PFSK-1 (cell line): ENCODE data around the gene CFAP157.

ENCODE experiments used
- FOXP2 ChIP-seq: optimal IDR thresholded peaks from 2 replicates; pipeline ENCODE3; 2011; ENCODE audit warnings: borderline replicate concordance, control low read depth, inconsistent platforms; ENCODE audit not compliant: insufficient read depth; ENCODE audit errors: extremely low read length, extremely low read depth
- POLR2AphosphoS5 ChIP-seq: IDR thresholded peaks from 2 replicates; pipeline ENCODE4 v1.6.1; 2012; ENCODE audit warnings: low read depth, mild to moderate bottlenecking, control low read depth, low read length, moderate library complexity
- REST ChIP-seq, 2 experiments: IDR thresholded peaks; 2 replicates each; pipeline versions ENCODE4 v1.6.1 to v1.8.0; 2011 to 2012; ENCODE audit warnings: low read depth in 2 of 2, low read length in 2 of 2, control low read depth in 1 of 2, inconsistent platforms in 1 of 2, mild to moderate bottlenecking in 1 of 2, moderate library complexity in 1 of 2; ENCODE audit not compliant: insufficient read depth in 1 of 2
- SIN3A ChIP-seq: IDR thresholded peaks from 2 replicates; pipeline ENCODE4 v1.6.1; 2012; ENCODE audit warnings: mild to moderate bottlenecking, low read length, moderate library complexity, borderline replicate concordance; ENCODE audit not compliant: insufficient read depth
- TAF1 ChIP-seq: IDR thresholded peaks from 2 replicates; pipeline ENCODE4 v1.6.1; 2012; ENCODE audit warnings: low read length, control low read depth, borderline replicate concordance; ENCODE audit not compliant: insufficient read depth

The CFAP157 gene

GRCh38 chr9:127703289-127703946 lies 3.4 kb upstream of the CFAP157 start:
- TF ChIP-seq POLR2AphosphoS5 (no peak), REST (IDR thresholded peaks at IDR 0.05; ENCODE audit: insufficient read depth in 1 of 2, low read depth in 2 of 2, low read length in 2 of 2) (no peak), FOXP2 (no peak), SIN3A (no peak), TAF1 (no peak)

- TF ChIP-seq REST (IDR thresholded peaks at IDR 0.05; ENCODE audit: insufficient read depth in 1 of 2, low read depth in 2 of 2, low read length in 2 of 2), result no peak
- no peak for TF ChIP-seq POLR2AphosphoS5
- TF ChIP-seq TAF1, result no peak
- TF ChIP-seq SIN3A, result no peak
- TF ChIP-seq FOXP2, result no peak
Observed at GRCh38 chr9:127705577-127706379, 1.0 kb upstream of the CFAP157 start.

- TF ChIP-seq REST (IDR thresholded peaks at IDR 0.05; ENCODE audit: insufficient read depth in 1 of 2, low read depth in 2 of 2, low read length in 2 of 2) (no peak), SIN3A (no peak), POLR2AphosphoS5 (no peak), FOXP2 (no peak), TAF1 (no peak)
Observed at GRCh38 chr9:127707766-127708165, 978 bp downstream of the CFAP157 start.

GRCh38 chr9:127708952-127709587 lies 2.3 kb downstream of the CFAP157 start:
- TF ChIP-seq POLR2AphosphoS5 (no peak), SIN3A (no peak), TAF1 (no peak), FOXP2 (no peak), REST (IDR thresholded peaks at IDR 0.05; ENCODE audit: insufficient read depth in 1 of 2, low read depth in 2 of 2, low read length in 2 of 2) (no peak)
